A673 (cell line): ENCODE results near the gene TAF4. TPM values are rescaled to one million over a fixed set of nuclear protein-coding genes. Genes with fewer than 3 reads are reported as not detected.

ENCODE experiments used
- BruUV-seq: library from RNA; stranded (reverse); fragments of 400-500 nt; replicated peaks from 2 replicates; lab custom pipeline; 2021; lab: Mats Ljungman, UMichigan
- CTCF ChIA-PET: fragments of 300-600 bp; sonication (Branson Sonifier 250); formaldehyde crosslinking; loops from one replicate; lab custom pipeline; 2022; ENCODE audit warnings: antibody characterized with exemption; lab: Charles Lee
- POLR2A ChIA-PET: fragments of 300-600 bp; sonication (Branson Sonifier 250); formaldehyde crosslinking; loops from one replicate; lab custom pipeline; 2022; ENCODE audit warnings: antibody characterized with exemption; ENCODE audit not compliant: low non-redundant PET; lab: Charles Lee
- DNase-seq: peaks from one replicate; pipeline ENCODE4 v3.0.0-alpha.2; 2015; ENCODE audit warnings: low spot score
- H3K27ac ChIP-seq: fragments of 200-600 bp; sonication (generic); 2 replicates; pipeline ENCODE4 v1.5.1; 2016; ENCODE audit warnings: mixed run types, low read depth, mild to moderate bottlenecking, mixed read lengths, antibody characterized with exemption, low read length; ENCODE audit not compliant: poor library complexity, severe bottlenecking
- H3K27me3 ChIP-seq: fragments of 200-600 bp; sonication (generic); replicated peaks from 2 replicates; pipeline ENCODE4 v1.6.1; 2017; ENCODE audit warnings: mixed run types, low read depth, mild to moderate bottlenecking, mixed read lengths, antibody characterized with exemption, low read length; ENCODE audit not compliant: insufficient read depth, poor library complexity
- H3K36me3 ChIP-seq: fragments of 200-600 bp; sonication (generic); 2 replicates; pipeline ENCODE4 v1.6.1; 2016; ENCODE audit warnings: mixed run types, mild to moderate bottlenecking, mixed read lengths, antibody characterized with exemption, low read length; ENCODE audit not compliant: insufficient read depth, poor library complexity, severe bottlenecking
- H3K4me1 ChIP-seq: fragments of 200-600 bp; sonication (generic); 2 replicates; pipeline ENCODE4 v1.6.1; 2017; ENCODE audit warnings: mixed run types, mild to moderate bottlenecking, mixed read lengths, antibody characterized with exemption, low read length; ENCODE audit not compliant: insufficient read depth, poor library complexity, severe bottlenecking
- H3K4me3 ChIP-seq: fragments of 200-600 bp; sonication (generic); 2 replicates; pipeline ENCODE4 v1.5.1; 2016; ENCODE audit warnings: low read depth, mixed run types, mild to moderate bottlenecking, mixed read lengths, low read length; ENCODE audit not compliant: poor library complexity, severe bottlenecking
- H3K9me3 ChIP-seq: fragments of 200-600 bp; sonication (generic); 2 replicates; pipeline ENCODE4 v1.6.1; 2016; ENCODE audit warnings: mixed run types, low read depth, mild to moderate bottlenecking, mixed read lengths, antibody characterized with exemption, low read length; ENCODE audit not compliant: poor library complexity, severe bottlenecking
- EZH2 ChIP-seq: fragments of 200-600 bp; sonication (generic); IDR thresholded peaks from 2 replicates; pipeline ENCODE4 v1.6.1; 2017; ENCODE audit warnings: borderline replicate concordance, low read depth, mild to moderate bottlenecking, mixed read lengths, antibody characterized with exemption, low read length; ENCODE audit not compliant: poor library complexity, severe bottlenecking
- intact Hi-C: fragments of 100-400 bp; cut with micrococcal nuclease; formaldehyde crosslinking; loops from one replicate; pipeline ENCODE4 v1.10.0; 2022; ENCODE audit not compliant: unreplicated experiment
- total RNA-seq: library from RNA; stranded (reverse); gene quantifications from 2 replicates; pipeline ENCODE4 v1.2.3, GENCODE V29; 2021
- TF ChIP-seq, protein P1 (sequence below): fragments of 300-800, 200-600 bp; sonication (generic); conservative IDR thresholded peaks from 2 replicates; pipeline ENCODE4 v1.5.1; 2017; ENCODE audit warnings: low read depth, mild to moderate bottlenecking, antibody characterized with exemption, low read length, moderate library complexity, mixed read lengths

Gene TAF4
- total RNA-seq, 1 experiment from 2014 or later: 37.0 TPM

DNA sequence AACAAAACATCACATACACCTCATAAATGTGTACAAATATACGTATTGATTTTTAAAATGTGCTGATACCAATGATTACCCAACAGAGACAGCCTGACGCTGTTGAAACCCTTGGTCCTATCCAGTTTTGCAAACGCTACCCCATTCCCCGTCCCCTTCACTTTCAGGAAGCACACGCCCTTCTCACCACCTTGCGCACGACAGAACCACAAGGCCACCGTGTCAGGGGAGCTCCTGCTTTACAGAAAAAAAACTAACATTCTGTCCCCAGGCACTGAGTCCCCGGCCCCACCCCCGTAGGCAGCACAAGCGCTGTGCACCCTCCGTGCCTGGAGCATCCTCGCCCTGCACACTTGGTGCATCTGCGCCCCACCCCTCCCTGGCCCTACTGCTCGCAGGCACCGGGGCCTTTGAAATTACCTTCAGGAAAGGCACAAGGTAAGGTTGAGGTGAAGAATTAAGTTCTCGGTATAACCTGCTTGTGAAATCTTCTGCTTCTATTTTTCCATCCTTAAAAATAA lies 58.5 kb downstream of the TAF4 start:
- H3K36me3 ChIP-seq: peaks cover 56% of the 10 kb centered on the region
- intact Hi-C loops: no loop called here
- CTCF ChIA-PET: no interaction called here

DNA sequence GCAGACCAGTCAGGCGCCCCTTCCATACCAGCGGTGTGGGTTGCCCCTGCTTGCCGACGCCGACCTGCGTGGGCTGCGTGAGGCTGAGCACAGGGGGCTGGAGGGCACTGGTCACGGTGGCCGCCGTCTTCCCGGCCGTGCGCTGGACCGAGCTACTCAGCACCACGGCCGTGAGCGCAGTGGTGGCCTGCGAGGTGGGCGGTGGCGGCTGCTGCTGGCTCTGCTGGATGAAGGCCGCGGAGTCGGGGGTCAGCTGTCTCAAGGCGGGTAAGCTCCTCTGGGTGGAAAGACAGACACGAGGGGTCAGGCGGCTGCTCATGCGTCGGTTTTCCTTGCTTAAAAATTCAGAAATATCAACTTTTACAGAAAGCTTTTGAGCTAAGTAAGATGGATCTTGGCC lies 59.2 kb downstream of the TAF4 start:
- no peak overlapping the region for H3K4me3 ChIP-seq
- ChIA-PET CTCF (no interaction called here), POLR2A (no interaction called here)
- no TSS peak for BruUV-seq
- no peaks in the 10 kb centered on the region for H3K9me3 ChIP-seq
- TF ChIP-seq, protein P1, sequence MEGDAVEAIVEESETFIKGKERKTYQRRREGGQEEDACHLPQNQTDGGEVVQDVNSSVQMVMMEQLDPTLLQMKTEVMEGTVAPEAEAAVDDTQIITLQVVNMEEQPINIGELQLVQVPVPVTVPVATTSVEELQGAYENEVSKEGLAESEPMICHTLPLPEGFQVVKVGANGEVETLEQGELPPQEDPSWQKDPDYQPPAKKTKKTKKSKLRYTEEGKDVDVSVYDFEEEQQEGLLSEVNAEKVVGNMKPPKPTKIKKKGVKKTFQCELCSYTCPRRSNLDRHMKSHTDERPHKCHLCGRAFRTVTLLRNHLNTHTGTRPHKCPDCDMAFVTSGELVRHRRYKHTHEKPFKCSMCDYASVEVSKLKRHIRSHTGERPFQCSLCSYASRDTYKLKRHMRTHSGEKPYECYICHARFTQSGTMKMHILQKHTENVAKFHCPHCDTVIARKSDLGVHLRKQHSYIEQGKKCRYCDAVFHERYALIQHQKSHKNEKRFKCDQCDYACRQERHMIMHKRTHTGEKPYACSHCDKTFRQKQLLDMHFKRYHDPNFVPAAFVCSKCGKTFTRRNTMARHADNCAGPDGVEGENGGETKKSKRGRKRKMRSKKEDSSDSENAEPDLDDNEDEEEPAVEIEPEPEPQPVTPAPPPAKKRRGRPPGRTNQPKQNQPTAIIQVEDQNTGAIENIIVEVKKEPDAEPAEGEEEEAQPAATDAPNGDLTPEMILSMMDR: no peak
- no peak for TF ChIP-seq EZH2
- intact Hi-C loops: no loop called here
- H3K27ac ChIP-seq: no peak overlapping the region
- no peaks in the 10 kb centered on the region for H3K27me3 ChIP-seq
- no peak for DNase-seq
- H3K4me1 ChIP-seq: peaks cover 4% of the 10 kb centered on the region
- H3K36me3 ChIP-seq: peaks cover 64% of the 10 kb centered on the region

More for the DNA sequence above, 58.5 kb downstream of the TAF4 start:
- Histone ChIP-seq H3K27me3 (no peaks in the 10 kb centered on the region), H3K9me3 (no peaks in the 10 kb centered on the region), H3K4me1 (peaks cover 4% of the 10 kb centered on the region), H3K27ac (no peak overlapping the region), H3K4me3 (no peak overlapping the region)
- TF ChIP-seq, protein P1: no peak
- TF ChIP-seq EZH2: no peak
- no TSS peak for BruUV-seq
- no peak for DNase-seq
- POLR2A ChIA-PET: no interaction called here

DNA sequence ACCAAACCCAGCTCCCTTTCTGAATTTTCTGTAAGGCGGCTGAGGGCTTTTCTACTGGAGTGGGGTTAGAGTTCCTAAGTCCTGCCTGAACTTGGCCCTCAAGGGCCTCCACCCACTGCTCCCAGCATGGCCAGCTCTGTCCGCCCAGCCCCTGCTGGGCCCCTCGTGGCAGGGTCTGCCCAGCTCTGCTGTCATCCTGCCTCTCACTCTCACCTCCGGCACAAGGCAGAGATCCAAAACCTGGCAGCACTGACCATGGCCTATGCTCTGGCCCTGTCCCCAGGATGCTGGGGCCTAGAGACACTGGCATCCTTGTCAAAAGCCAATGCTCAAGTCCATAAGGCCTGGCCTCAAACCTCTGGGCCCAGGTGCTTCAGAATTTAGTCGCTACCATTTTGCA lies 61.1 kb downstream of the TAF4 start:
- Histone ChIP-seq H3K4me3 (no peak overlapping the region), H3K9me3 (no peaks in the 10 kb centered on the region), H3K27me3 (no peaks in the 10 kb centered on the region), H3K4me1 (no peaks in the 10 kb centered on the region), H3K36me3 (peaks cover 68% of the 10 kb centered on the region), H3K27ac (no peak overlapping the region)
- DNase-seq: no peak
- CTCF ChIA-PET: interaction anchor here (0.5 kb wide), 1 partner anchor 96 kb away, joined by 3 read pairs; no protein-coding TSS in a partner anchor
- TF ChIP-seq EZH2: no peak
- TF ChIP-seq, protein P1: no peak
- intact Hi-C loops: no loop called here
- POLR2A ChIA-PET: no interaction called here
- BruUV-seq: no TSS peak
